Mucosa of descending colon (tissue), 3 donors: ENCODE results near the gene CDC123. TPM values are rescaled to one million over a fixed set of nuclear protein-coding genes. Genes with fewer than 3 reads are reported as not detected.

Experiments used
- ATAC-seq: fragments of 200-7000 bp; cut with Tn5 transposase; one replicate; pipeline ENCODE4 v1.9.1; 2020; ENCODE audit warnings: mild to moderate bottlenecking, moderate library complexity
- DNase-seq, 3 donors: peaks; one replicate each; pipeline ENCODE4 v3.0.0-alpha.2; 2020
- H3K36me3 ChIP-seq: fragments of 200-600 bp; one replicate; pipeline ENCODE4 v1.8.0; 2021; ENCODE audit warnings: low read depth, mild to moderate bottlenecking
- H3K4me1 ChIP-seq: fragments of 200-600 bp; one replicate; pipeline ENCODE4 v1.8.0; 2021; ENCODE audit warnings: low read depth, mild to moderate bottlenecking
- H3K4me3 ChIP-seq: fragments of 200-600 bp; one replicate; pipeline ENCODE4 v1.8.0; 2021; ENCODE audit warnings: mild to moderate bottlenecking
- H3K9me3 ChIP-seq: fragments of 200-600 bp; one replicate; pipeline ENCODE4 v1.8.0; 2021; ENCODE audit warnings: mild to moderate bottlenecking
- CTCF ChIP-seq: fragments of 200-600 bp; IDR thresholded peaks from one replicate; pipeline ENCODE4 v1.8.0; 2022; ENCODE audit warnings: antibody characterized with exemption, mild to moderate bottlenecking
- intact Hi-C, 2 donors: fragments of 100-400 bp; cut with DNase I in 1 of 2; cut with micrococcal nuclease in 1 of 2; formaldehyde crosslinking; loops; one replicate each; pipeline versions ENCODE4 v1.11.0 to v1.11.1; 2022; cut with DNase I, micrococcal nuclease
- total RNA-seq, 3 donors: library from RNA; stranded (reverse); fragmentation: NEBNext Ultra II Directional in 2 of 3; extraction: Animal tissue kit (Norgen Biotek cat#: 25700) in 2 of 3; gene quantifications; one replicate each; pipeline versions ENCODE4 v1.2.1 to v1.2.4, GENCODE V29; 2021 to 2023
- donor health status: DM: no; HTN: no; CAD: no; lungs with moderate emphysema.
- donor health status: DM: no; HTN: no; CAD: no.
- donor health status: DM: no; HTN: yes; CAD: no.

Gene CDC123
- total RNA-seq, 3 donors from 2014 or later: 40.5 to 66.1 (median 48.4) TPM

GRCh38 chr10:12213621-12214020 lies 17.6 kb downstream of the CDC123 start:
- peaks cover 12% of the 10 kb centered on the region for H3K4me1 ChIP-seq
- peak; percentile 48 for ATAC-seq
- TF ChIP-seq CTCF: no peak
- no peak overlapping the region for H3K4me3 ChIP-seq
- no peak for DNase-seq
- no peaks in the 10 kb centered on the region for H3K36me3 ChIP-seq
- intact Hi-C loops: no loop called here
- no peaks in the 10 kb centered on the region for H3K9me3 ChIP-seq

GRCh38 chr10:12214093-12214492 lies 18.1 kb downstream of the CDC123 start:
- no peaks in the 10 kb centered on the region for H3K9me3 ChIP-seq
- intact Hi-C loops: no loop called here
- no peak for TF ChIP-seq CTCF
- H3K36me3 ChIP-seq: no peaks in the 10 kb centered on the region
- peak; percentile 82 for ATAC-seq
- no peak overlapping the region for H3K4me3 ChIP-seq
- DNase-seq: peak in 1 of 3 donors; percentile 29
- H3K4me1 ChIP-seq: peaks cover 12% of the 10 kb centered on the region

- no peaks in the 10 kb centered on the region for H3K36me3 ChIP-seq
Measured at GRCh38 chr10:12214763-12215218, 18.8 kb downstream of the CDC123 start.

GRCh38 chr10:12218991-12219390 lies 23.0 kb downstream of the CDC123 start:
- Histone ChIP-seq H3K36me3 (no peaks in the 10 kb centered on the region), H3K4me1 (peaks cover 15% of the 10 kb centered on the region), H3K9me3 (no peaks in the 10 kb centered on the region), H3K4me3 (no peak overlapping the region)
- intact Hi-C loops: no loop called here
- no peak for ATAC-seq
- DNase-seq: no peak
- no peak for TF ChIP-seq CTCF

More at GRCh38 chr10:12214763-12215218, 18.8 kb downstream of the CDC123 start:
- H3K4me3 ChIP-seq: no peak overlapping the region
- H3K4me1 ChIP-seq: peaks cover 12% of the 10 kb centered on the region
- ATAC-seq (peak; percentile 57), DNase-seq (peak in 1 of 3 donors; percentile 56)
- H3K9me3 ChIP-seq: no peaks in the 10 kb centered on the region
- no peak for TF ChIP-seq CTCF
- intact Hi-C loops: no loop called here

GRCh38 chr10:12221323-12222298 lies 25.6 kb downstream of the CDC123 start:
- ATAC-seq: peak; percentile 62
- no peak for TF ChIP-seq CTCF
- H3K36me3 ChIP-seq: no peaks in the 10 kb centered on the region

More at GRCh38 chr10:12221323-12222298, 25.6 kb downstream of the CDC123 start:
- peaks cover 7% of the 10 kb centered on the region for H3K4me1 ChIP-seq
- no peak overlapping the region for H3K4me3 ChIP-seq
- no peaks in the 10 kb centered on the region for H3K9me3 ChIP-seq
- DNase-seq: no peak
- intact Hi-C loops: no loop called here
